ENCODE measurements around the gene EFEMP2.

The EFEMP2 gene

DNA sequence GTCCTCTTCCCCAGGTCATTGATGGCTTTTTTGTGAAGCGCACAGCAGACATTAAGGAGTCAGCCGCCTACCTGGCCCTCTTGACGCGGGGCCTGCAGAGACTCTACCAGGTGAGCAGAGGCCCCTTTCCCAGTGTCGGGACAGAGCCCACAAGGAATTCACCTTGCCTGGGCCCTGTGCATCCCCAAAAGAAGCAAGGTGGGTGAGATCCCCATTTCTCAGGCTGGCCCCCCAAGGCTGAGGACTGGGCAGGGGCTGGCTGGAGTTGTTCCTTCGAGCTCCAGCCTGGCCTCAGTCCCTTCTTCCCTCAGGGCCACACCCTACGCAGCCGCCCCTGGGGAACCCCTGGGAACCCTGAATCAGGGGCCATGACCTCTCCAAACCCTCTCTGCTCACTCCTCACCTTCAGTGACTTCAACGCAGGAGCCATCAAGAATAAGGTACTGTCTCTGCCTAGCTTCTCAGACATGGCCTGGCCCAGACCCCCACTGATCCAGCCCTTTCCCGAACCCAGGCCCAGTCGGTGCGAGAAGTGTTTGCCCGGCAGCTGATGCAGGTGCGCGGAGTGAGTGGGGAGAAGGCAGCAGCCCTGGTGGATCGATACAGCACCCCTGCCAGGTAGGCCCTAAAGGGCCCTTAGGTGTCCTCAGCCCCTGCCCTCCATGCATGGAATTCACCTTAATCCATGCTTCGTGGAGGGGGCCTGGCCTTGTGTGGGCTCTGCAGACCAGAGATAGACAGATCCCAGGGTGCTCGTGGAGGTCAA is 7.7 kb downstream of the EFEMP2 start:
- Histone ChIP-seq H2AFZ (ENCODE audit: low read length) (no peak overlapping the region), H3K9me3 (ENCODE audit: insufficient read depth, low read depth, low read length) (no peaks in the 10 kb centered on the region), H3K4me2 (ENCODE audit: low read depth, low read length, poor library complexity, severe bottlenecking) (no peak overlapping the region), H3K4me1 (ENCODE audit: insufficient read depth, low read length, poor library complexity, severe bottlenecking) (peaks cover 20% of the 10 kb centered on the region), H3F3A (ENCODE audit: low read depth) (no peaks in the 10 kb centered on the region), H3K4me3 (ENCODE audit: low read length, poor library complexity, severe bottlenecking) (no peak overlapping the region), H3K9ac (ENCODE audit: low read depth, low read length, poor library complexity, severe bottlenecking) (no peak overlapping the region), H3K36me3 (ENCODE audit: insufficient read depth, low read length) (peaks cover 25% of the 10 kb centered on the region; the same call in 1 of the 2 replicates), H3K27me3 (ENCODE audit: insufficient read depth, low read length, poor library complexity, severe bottlenecking) (peaks cover 5% of the 10 kb centered on the region), H4K20me1 (ENCODE audit: insufficient read depth, low read length, poor library complexity, severe bottlenecking) (peaks cover 23% of the 10 kb centered on the region), H3K79me2 (ENCODE audit: insufficient read depth, low read length) (peaks cover 47% of the 10 kb centered on the region), H3K9me2 (replicated peaks; ENCODE audit: low read depth, low read length) (no peaks in the 10 kb centered on the region)
- TF ChIP-seq, protein P1, sequence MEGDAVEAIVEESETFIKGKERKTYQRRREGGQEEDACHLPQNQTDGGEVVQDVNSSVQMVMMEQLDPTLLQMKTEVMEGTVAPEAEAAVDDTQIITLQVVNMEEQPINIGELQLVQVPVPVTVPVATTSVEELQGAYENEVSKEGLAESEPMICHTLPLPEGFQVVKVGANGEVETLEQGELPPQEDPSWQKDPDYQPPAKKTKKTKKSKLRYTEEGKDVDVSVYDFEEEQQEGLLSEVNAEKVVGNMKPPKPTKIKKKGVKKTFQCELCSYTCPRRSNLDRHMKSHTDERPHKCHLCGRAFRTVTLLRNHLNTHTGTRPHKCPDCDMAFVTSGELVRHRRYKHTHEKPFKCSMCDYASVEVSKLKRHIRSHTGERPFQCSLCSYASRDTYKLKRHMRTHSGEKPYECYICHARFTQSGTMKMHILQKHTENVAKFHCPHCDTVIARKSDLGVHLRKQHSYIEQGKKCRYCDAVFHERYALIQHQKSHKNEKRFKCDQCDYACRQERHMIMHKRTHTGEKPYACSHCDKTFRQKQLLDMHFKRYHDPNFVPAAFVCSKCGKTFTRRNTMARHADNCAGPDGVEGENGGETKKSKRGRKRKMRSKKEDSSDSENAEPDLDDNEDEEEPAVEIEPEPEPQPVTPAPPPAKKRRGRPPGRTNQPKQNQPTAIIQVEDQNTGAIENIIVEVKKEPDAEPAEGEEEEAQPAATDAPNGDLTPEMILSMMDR (conservative IDR thresholded peaks at IDR 0.05; ENCODE audit: low read length), result no peak
- no peak for TF ChIP-seq EZH2phosphoT487 (IDR thresholded peaks at IDR 0.05; ENCODE audit: borderline replicate concordance)

DNA sequence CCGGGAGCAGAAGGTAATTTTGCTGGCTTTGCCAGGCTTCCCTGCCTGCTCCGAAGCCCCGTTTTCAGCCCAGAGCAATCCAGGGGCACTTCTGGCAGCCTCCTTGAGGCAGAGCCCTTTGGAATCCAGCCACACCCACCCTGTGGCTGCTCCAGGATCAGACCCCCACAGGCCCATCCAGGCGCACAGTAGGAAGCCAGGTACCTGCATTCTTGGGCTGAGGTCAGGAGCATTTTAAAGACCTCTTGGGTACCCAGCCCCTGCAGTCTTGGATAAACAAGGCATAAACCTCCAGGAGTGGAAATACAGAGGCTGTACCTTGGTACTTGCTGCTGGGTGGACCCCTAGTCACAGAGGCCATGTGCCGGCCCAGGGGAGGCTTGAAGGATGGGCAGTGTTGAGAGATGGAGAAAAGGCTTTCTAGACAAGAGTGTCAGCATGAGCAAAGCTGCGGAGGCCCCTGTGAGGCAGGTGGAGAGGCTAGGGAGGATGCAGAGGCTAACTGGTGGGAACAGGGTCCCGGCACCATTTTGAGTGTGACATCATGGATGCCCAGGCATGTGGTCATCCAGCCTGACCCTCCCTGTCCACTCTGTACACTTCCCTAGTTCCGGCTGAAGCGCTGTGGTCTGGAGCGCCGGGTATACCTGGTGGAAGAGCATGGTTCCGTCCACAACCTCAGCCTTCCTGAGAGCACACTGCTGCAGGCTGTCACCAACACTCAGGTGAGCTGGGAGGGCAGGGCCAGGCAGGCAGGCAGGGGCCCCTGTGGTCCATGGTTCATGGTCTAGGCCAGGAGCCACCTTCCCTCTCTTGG is 8.5 kb downstream of the EFEMP2 start:
- no peak overlapping the region for H3K9ac ChIP-seq (ENCODE audit: low read depth, low read length, poor library complexity, severe bottlenecking)
- peaks cover 18% of the 10 kb centered on the region for H3K4me1 ChIP-seq (ENCODE audit: insufficient read depth, low read length, poor library complexity, severe bottlenecking)
- no peak overlapping the region for H3K4me2 ChIP-seq (ENCODE audit: low read depth, low read length, poor library complexity, severe bottlenecking)
- H3F3A ChIP-seq (ENCODE audit: low read depth), result no peaks in the 10 kb centered on the region
- no peaks in the 10 kb centered on the region for H3K9me2 ChIP-seq (replicated peaks; ENCODE audit: low read depth, low read length)
- peaks cover 25% of the 10 kb centered on the region; the same call in 1 of the 2 replicates for H3K36me3 ChIP-seq (ENCODE audit: insufficient read depth, low read length)
- H3K4me3 ChIP-seq (ENCODE audit: low read length, poor library complexity, severe bottlenecking), result no peak overlapping the region
- H4K20me1 ChIP-seq (ENCODE audit: insufficient read depth, low read length, poor library complexity, severe bottlenecking), result peaks cover 23% of the 10 kb centered on the region
- H3K27me3 ChIP-seq (ENCODE audit: insufficient read depth, low read length, poor library complexity, severe bottlenecking), result peaks cover 5% of the 10 kb centered on the region
- TF ChIP-seq EZH2phosphoT487 (IDR thresholded peaks at IDR 0.05; ENCODE audit: borderline replicate concordance), result no peak
- TF ChIP-seq, protein P1 (conservative IDR thresholded peaks at IDR 0.05; ENCODE audit: low read length), result no peak
- peaks cover 47% of the 10 kb centered on the region for H3K79me2 ChIP-seq (ENCODE audit: insufficient read depth, low read length)
- no peak overlapping the region for H2AFZ ChIP-seq (ENCODE audit: low read length)
- no peaks in the 10 kb centered on the region for H3K9me3 ChIP-seq (ENCODE audit: insufficient read depth, low read depth, low read length)

DNA sequence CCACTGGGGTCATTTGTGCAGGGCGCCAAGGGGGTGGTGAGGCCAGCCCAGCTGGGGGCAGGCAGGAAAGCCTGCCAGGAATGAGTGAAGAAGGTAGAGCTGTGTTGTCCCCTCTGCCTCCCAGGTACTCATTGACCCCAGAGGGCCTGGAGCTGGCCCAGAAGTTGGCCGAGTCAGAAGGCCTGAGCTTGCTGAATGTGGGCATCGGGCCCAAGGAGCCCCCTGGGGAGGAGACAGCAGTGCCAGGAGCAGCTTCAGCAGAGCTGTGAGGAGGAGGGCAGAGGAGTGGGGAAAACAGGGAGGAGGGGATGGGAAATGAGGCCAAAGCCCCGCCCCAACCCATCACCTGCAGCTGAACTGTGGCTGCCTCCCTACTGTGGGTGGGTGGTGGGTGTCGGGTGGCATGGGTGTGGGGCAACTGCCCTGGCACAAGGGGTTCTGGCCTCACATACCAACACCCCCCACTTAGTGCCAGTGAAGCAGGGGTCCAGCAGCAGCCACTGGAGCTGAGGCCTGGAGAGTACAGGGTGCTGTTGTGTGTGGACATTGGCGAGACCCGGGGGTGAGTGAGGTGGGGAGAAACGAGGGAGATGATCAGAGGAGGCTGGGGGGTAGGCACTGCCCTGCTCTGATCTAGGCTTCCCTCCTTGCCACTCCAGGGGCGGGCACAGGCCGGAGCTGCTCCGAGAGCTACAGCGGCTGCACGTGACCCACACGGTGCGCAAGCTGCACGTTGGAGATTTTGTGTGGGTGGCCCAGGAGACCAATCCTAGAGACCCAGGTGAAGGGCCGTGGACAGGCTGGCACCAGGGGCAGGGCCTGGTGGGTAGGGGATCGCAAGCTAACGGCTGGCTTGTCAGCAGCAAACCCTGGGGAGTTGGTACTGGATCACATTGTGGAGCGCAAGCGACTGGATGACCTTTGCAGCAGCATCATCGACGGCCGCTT is 9.4 kb downstream of the EFEMP2 start:
- Histone ChIP-seq H3K79me2 (ENCODE audit: insufficient read depth, low read length) (peaks cover 47% of the 10 kb centered on the region), H3K4me2 (ENCODE audit: low read depth, low read length, poor library complexity, severe bottlenecking) (peak overlapping the region; percentile 99), H3F3A (ENCODE audit: low read depth) (0 out of 2 replicates have a peak, but pooled peaks cover 7% of the 10 kb centered on the region), H3K4me1 (ENCODE audit: insufficient read depth, low read length, poor library complexity, severe bottlenecking) (peaks cover 26% of the 10 kb centered on the region), H3K9me3 (ENCODE audit: insufficient read depth, low read depth, low read length) (no peaks in the 10 kb centered on the region), H3K9me2 (replicated peaks; ENCODE audit: low read depth, low read length) (no peaks in the 10 kb centered on the region), H4K20me1 (ENCODE audit: insufficient read depth, low read length, poor library complexity, severe bottlenecking) (peaks cover 23% of the 10 kb centered on the region), H3K36me3 (ENCODE audit: insufficient read depth, low read length) (peaks cover 25% of the 10 kb centered on the region; the same call in 1 of the 2 replicates), H2AFZ (ENCODE audit: low read length) (no peak overlapping the region), H3K9ac (ENCODE audit: low read depth, low read length, poor library complexity, severe bottlenecking) (peak overlapping the region; percentile 98), H3K27me3 (ENCODE audit: insufficient read depth, low read length, poor library complexity, severe bottlenecking) (peaks cover 5% of the 10 kb centered on the region), H3K4me3 (ENCODE audit: low read length, poor library complexity, severe bottlenecking) (no peak overlapping the region)
- TF ChIP-seq, protein P1 (conservative IDR thresholded peaks at IDR 0.05; ENCODE audit: low read length), result no peak
- no peak for TF ChIP-seq EZH2phosphoT487 (IDR thresholded peaks at IDR 0.05; ENCODE audit: borderline replicate concordance)
